DLD1 (cell line): ENCODE measurements around the gene PCP2.
"Not testable (repeated sequence)": the region's sequence is repeated elsewhere in the genome, so short reads cannot be mapped to it uniquely, and the experiment has no call there.

Source experiments
- in situ Hi-C: cut with HindIII; loops from 2 replicates; pipeline ENCODE4 v1.10.0; 2017; ENCODE audit warnings: low sequenced_read_pairs

Gene PCP2

DNA sequence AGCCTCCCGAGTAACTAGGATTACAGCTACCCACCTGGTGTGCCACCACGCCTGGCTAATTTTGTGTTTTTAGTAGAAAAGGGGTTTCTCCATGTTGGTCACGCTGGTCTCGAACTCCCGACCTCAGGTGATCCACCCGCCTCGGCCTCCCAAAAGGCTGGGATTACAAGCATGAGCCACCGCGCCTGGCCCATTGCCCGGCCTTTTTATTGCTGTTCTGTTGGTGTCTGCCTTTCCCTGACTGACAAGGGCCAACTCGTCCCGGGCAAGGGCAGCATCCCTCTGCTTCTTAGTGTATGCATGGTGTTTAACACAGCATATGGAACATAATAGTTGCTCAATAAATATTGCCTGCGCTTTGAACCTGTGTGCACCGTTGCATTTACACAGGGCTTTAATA lies 29.1 kb upstream of the PCP2 start:
- in situ Hi-C loops: no loop called here

DNA sequence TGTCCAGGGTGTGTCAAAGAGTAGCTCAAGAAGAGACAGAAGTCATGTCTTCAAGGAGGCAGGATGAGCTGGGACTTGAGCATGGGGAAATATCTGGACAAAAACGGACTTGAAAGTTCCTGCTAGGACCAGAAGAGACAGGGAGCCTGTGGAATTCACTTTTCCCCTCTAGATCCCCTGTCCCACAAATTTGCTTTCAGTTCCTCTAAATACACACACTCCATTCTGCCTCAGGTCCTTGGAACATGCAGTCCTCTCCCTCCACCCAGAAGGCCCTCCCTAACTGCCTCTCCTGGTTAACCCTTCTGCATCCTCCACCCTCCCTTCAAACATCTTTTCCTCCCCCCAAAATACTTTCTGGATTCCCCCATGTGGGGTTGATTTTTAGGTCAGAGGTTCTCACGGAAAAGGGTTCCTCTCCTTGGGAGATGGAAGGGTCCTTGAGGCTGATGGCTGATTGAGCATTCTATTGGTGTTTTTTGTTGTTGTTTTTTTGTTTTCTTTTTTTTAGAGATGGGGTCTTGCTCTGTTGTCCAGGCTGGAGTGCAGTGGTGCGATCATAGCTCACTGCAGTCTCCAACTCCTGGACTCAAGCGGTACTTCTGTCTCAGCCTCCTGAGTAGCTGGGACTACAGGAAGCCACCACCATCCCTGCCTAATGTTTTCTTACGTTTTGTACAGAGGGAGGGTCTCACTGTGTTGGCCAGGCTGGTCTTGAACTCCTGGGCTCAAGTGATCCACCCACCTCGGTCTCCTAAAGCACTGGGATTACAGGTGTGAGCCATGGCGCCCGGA lies 28.4 kb upstream of the PCP2 start:
- in situ Hi-C loops: no loop called here

DNA sequence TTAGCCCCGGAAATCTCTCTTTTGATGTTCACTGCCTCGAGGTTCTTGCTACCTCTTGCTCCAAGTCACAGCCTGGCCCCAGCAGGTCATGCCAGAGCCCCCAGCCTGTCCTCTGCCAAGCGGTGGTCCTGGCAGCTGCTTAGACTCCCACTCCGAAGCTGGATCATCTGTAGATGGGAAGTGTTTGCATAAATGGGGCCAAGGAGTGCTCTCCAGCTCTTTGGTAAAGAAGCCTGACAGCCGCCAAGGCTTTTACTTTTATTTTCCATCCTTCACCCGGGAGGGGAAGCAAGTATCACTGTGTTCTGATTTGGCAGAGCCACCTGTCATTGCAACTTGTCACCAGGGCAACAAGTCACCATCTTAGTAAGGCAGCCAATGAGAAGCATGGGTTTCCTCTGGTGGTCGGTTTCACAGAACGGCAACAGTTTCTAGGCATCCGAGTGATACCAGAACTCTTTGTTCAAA lies 24.7 kb upstream of the PCP2 start:
- in situ Hi-C loops: no loop called here

DNA sequence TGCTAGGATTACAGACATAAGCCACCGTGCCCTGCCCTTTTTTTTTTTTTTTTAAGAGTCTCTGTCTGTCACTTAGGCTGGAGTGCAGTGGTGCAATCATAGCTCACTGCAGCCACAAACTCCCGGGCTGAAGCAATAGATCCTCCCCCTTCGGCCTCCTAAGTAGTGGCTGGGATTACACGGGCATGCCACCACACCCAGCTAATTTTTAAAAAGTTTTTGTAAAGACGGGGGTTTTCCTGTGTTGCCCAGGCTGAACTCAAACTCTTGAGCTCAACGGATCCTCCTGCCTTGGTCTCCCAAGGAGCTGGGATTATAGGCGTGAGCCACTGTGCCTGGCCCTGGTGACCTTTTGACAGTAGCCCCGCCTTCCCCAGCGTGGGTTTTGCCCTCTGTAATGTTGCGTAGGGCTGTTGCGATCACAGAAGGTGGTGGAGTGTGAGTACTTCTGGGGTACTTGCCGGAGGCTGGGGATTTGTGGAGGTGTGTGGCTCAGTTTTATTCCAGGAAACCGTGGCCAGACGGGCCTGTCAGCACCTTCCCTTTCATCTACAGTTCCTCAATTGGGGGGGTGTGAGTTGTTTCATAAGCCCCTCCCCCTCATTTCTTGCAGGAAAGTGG lies 23.7 kb upstream of the PCP2 start:
- in situ Hi-C loops: no loop called here

DNA sequence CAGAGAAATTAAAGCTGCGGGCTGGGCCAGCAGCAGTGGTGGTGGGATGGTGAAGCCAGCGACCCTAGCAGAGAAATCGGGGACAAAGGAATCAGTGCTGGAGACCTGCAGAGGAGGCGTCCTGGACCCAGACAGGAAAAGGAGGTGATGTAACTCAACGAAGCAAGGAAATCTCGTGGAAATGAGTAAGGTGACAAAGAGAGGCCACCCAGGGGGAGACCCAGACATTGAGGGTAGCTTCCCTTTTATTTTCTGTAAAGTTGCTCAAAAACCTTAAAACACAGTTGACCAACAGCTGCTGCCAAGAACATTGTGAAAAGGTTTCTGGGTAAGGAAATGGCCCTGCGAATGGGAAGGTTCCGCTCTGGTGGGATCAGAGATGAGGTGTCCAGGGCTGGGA lies 22.1 kb upstream of the PCP2 start:
- in situ Hi-C loops: no loop called here

DNA sequence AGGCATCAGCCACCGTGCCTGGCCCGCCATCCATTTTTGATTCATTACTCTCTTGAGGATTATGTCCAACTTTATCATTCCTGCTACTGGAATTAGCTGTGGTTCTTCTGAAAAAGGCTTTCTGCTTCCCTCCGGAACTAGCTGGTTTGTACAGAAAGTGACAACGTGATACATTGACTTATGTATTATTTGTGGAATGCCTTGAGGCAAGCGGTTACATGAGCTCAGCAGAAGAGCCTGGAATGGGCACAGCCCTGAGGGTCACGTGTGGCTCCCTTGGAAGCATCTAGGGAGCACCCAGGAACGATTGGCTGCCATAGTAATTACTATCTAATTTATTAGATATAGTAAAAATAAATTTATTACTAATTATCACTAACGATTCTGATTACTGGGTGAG lies 20.9 kb upstream of the PCP2 start:
- in situ Hi-C loops: no loop called here

DNA sequence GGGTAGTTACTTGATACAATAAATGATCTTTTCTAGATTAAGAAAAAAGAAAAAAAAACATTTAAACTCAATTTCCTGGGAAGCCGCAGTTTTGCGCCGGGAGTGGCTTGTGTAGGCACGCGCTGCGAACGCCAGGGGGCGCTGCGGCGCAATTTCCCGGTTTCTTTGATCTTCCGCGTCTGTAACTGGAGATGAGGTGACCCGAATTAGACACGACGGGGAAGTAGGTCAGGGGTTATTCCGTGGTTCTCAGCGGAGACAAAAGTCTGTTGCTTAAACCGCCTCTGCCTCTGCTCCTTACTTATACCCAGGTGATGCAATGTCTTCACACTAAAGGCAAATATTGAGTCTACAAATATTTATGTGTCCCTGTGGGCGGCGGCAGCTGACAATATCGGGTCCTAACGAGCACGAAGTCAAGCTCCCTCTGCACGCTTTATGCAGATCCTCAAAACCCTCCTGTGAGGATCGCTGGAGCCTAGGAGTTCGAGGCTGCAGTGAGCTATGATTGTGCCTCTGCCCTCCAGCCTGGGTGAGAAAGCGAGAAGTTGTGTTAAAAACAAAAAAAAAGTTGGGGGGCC lies 18.6 kb upstream of the PCP2 start:
- in situ Hi-C loops: no loop called here

DNA sequence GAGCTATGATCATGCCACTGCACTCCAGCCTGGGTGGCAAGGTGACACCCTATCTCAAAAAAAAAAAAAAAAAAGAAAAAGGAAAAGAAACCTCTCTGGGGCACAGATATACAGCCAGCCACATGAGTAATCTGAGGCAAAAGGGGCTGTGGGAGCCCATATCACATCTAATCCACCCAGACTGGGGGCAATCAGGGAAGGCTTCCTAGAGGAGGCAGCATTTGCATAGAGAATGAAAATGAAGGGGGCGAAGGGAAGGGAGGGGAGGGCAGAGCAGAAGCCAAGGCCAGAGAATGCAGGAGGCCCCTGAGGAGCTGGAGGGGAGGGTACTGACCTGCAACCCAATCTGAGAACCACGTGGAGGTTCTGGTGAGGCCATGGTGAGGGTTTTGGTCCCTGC lies 16.6 kb upstream of the PCP2 start:
- in situ Hi-C loops: no loop called here

DNA sequence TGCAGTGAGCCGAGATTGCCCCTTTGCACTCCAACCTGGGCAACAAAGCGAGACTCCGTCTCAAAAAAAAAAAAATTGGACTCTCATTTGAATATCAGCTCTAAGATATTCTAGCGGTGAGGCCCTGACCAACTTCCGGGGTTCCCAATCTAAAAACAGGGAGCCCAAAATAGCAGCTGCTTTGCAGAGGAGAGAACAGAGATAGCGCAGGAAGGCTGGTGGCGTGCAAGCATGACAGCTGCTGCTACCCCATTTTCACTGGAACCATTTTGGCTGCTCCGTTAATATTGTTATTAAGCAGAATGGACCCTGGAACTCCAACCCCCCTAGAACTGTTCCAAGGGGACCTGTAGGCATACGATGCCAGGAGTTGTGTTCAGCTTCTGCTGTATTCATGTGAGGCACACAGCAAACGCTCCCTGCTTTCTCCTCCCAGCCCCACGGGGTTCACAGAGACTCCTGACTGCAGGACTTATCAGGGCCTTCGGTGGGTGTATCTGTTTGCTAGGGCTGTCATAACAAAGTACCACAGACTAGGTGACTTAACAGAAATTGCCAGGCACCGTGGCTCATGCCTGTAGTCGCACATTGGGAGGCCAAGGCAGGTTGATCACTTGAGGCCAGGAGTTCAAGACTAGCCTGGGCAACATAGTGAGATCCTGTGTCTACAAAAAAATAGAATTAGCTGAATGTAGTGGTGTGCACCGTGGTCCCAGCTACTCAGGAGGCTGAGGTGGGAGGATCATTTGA lies 14.9 kb upstream of the PCP2 start:
- in situ Hi-C loops: no loop called here

DNA sequence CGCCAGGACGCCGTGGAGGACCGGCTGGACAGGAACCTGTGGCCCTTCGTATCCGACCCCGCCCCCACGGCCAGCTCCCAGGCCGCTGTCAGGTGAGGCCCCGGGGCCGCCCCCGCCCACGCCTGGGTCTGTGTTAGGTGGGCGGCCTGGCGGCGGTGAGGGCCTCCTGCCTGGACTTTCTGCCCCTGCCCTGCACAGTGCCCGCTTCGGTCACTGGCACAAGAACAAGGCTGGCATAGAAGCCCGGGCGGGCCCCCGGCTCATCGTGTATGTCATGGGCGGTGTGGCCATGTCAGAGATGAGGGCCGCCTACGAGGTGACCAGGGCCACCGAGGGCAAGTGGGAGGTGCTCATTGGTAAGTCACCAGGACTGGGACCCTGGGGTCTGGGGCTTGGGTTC lies 13.6 kb upstream of the PCP2 start:
- in situ Hi-C loops: no loop called here

DNA sequence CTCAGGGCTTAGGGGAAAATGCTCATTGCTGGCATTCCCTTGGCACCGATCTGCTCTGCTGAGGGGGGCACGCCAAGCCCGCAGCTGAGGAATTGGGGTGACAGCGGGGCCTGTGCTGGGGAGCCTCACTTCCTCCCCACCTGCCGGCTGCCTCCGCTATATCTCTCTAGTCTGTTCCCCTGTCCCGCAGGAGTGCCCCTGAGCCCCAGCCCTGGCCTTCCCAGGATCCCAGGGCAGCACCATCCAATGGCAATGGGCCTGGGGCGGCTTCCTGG lies 12.8 kb upstream of the PCP2 start:
- in situ Hi-C loops: no loop called here

DNA sequence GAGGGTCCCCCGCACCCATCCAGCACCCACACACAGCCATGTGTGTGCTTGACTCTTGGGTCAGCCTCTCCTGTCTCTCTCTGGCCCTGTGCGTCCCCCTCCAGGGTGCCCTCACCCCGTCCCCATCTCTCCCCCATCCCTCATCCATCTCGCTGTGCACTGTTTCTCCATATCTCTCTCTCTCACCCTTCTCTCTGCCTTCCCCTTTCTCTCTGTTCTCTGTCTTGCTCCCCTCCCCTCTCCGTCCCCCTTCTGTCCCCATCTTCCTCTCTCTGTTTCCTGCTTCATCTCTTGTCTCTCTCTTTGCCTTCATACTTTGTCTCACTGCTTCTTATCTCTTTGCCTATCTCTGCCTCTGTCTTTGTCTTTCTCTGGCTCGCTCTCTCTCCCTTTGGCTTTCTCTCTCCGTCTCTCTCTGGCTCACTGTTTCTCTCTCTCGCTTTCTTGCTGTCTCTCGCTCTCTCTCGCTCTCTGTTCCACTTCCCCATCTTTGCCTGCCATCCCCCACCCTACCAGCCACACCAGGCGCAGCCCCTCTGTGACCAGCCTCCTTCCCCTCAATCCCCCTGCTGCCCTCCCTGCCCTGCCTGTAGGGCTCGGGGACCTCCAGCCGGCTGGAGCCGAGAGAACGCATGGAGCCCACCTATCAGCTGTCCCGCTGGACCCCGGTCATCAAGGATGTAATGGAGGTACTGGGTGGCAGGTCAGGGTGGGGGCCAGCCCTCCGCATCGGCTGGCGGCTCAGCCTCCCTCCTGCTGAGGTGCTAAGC lies 12.3 kb upstream of the PCP2 start:
- in situ Hi-C loops: no loop called here

DNA sequence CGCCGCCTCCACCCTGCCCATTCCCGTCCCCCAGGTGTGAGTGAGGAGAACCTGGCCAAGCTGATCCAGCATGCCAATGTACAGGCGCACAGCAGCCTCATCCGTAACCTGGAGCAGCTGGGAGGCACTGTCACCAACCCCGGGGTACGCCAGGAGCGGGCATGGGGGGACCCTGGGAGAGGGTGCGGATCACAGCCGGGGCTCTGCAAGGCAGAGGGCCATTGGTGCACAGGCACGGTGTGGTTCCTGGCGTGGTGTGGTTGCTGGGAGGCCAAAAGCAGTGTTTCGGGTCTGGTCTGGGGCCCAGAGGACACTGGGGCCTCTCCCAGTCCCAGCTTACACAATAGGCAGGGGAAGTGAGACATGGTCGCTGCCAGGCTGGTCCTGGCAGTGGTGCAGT lies 11.6 kb upstream of the PCP2 start:
- in situ Hi-C loops: no loop called here

DNA sequence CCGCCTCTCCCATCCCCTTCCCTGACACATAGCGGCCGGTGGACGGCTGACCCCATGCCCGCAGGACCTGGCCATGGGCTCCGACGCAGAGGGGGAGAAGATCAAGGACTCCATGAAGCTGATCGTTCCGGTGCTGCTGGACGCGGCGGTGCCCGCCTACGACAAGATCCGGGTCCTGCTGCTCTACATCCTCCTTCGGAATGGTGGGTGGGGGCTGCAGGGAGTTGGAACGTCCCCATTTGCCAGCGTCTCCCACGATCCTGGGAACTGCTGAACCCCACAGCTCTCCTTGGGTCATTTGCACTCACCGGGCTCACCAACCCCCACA lies 11.0 kb upstream of the PCP2 start:
- in situ Hi-C loops: no loop called here

DNA sequence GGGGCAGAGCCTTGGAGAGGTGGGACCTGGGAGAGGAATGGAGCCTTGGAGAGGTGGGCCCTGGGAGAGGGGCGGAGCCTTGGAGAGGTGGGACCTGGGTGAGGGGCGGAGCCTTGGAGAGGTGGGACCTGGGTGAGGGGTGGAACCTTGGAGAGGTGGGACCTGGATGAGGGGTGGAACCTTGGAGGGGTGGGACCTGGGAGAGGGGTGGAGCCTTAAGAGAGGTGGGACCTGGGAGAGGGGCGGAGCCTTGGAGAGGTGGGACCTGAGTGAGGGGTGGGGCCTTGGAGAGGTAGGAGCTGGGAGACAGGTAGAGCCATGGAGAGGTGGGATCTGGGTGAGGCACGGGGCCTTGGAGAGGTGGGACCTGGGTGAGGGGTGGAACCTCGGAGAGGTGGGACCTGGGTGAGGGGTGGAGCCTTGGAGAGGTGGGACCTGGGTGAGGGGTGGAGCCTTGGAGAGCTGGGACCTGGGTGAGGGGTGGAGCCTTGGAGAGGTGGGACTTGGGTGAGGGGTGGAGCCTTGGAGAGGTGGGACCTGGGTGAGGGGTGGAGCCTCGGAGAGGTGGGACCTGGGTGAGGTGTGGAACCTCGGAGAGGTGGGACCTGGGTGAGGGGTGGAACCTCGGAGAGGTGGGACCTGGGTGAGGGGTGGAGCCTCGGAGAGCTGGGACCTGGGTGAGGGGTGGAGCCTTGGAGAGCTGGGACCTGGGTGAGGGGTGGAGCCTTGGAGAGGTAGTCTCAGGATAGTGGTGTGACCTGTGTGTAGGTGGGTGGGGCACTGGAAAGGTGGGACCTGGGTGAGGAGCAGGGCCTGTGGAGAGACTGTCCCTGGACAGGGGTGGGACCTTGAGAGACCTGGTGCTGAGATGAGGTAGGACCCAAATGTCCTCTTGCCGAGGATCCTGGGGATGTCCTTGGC lies 10.4 kb upstream of the PCP2 start:
- in situ Hi-C loops: not testable (repeated sequence)

DNA sequence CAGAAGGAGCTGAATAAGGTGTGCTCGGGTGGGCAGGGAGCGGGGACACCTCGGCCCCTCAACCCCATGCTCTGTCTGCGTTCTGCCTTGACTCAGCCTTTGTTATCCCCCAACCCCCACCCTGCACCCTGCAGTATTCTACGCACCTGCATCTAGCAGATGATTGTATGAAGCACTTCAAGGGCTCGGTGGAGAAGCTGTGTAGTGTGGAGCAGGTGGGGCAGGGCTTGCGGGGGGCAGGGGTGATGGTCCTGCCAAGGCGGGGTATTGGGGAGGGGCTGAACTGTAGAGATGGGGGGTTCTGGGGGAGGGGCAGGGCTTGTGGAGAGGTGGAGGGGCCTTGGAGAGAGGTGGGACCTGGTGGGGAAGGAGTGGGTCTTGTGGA lies 9.5 kb upstream of the PCP2 start:
- in situ Hi-C loops: no loop called here

DNA sequence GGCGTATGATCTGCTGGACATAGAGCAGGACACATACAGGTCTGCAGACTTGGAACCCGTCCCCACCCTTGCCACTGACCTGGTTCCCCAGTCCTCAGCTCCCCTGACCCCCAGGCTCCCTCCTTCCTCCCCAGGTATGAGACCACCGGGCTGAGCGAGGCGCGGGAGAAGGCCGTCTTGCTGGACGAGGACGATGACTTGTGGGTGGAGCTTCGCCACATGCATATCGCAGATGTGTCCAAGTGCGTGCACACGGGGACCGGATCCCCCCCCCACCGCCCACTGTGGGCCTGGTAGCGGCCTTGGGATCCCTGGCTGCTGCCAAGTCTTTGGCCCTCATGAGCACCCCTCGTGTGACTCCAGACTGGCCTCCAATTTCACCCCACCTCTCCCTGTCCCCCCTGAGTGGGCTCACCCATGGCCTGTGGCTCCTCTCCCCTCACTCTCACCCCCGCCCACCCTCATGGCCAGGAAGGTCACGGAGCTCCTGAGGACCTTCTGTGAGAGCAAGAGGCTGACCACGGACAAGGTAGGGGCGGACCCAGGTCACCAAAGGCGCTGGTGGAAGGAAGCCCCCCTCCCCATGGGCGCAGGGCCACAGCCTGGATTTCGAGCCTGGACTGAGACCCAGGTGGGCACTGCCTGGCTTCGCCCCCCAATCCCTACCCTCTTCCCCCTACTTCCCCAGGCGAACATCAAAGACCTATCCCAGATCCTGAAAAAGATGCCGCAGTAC lies 8.9 kb upstream of the PCP2 start:
- in situ Hi-C loops: no loop called here

DNA sequence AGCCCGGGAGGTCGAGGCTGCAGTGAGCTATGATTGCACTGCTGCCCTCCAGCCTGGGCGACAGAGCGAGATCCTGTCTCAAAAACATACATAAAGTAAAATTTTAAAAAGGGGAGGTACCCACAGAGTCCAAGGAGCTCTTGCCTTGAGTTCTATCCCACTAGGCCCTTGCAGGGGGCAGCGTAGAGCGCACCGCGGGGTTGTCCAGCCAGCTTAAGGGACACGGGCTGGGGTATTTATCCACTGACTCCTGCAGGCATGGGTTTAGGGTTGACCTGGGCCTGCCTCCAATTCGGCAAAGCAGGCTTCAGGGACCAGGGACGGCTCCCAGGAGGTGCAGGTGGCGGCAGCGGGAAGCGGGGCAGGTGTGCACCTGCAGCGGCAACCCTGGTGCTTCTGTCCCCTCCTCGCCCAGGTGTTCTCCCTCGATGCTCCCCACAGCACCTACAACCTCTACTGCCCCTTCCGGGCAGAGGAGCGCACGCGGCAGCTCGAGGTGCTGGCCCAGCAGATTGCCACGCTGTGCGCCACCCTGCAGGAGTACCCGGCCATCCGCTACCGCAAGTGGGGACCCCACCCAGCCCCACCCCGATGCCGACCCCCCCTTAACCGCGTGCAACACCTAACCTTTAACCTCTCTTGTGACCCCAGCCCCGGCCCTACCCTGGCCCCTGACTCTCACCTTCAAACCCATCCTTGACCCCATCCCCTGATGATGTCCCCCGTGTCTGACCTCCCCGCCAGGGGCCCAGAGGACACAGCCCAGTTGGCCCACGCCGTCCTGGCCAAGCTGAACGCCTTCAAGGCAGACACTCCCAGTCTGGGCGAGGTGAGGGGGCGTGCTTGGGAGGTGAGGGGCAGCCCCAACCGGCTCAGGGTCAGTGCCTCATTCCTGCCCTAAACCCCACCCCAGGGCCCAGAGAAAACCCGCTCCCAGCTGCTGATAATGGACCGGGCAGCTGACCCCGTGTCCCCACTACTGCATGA lies 8.1 kb upstream of the PCP2 start:
- in situ Hi-C loops: no loop called here
